GM23338 (cell line): ENCODE measurements around the gene TOMM6. TPM values are rescaled to one million over a fixed set of nuclear protein-coding genes. Genes with fewer than 3 reads are reported as not detected.

Source experiments
- ATAC-seq: fragments of 200-7000 bp; cut with Tn5 transposase; 3 replicates; pipeline ENCODE4 v1.9.1; 2020
- DNase-seq: peaks from one replicate; pipeline ENCODE4 v3.0.0-alpha.2; 2015; ENCODE audit warnings: low spot score
- H2AFZ ChIP-seq: fragments of 200-600 bp; sonication (generic); 2 replicates; pipeline ENCODE4 v1.8.0; 2016; ENCODE audit warnings: antibody characterized with exemption, mild to moderate bottlenecking, moderate library complexity
- H3F3A ChIP-seq: fragments of 200-600 bp; sonication (generic); replicated peaks from 2 replicates; pipeline ENCODE4 v1.8.0; 2017; ENCODE audit warnings: antibody characterized with exemption, mixed run types, low read depth
- H3K27ac ChIP-seq: fragments of 200-600 bp; sonication (generic); 2 replicates; pipeline ENCODE4 v1.6.1; 2016; ENCODE audit warnings: low read depth
- H3K27me3 ChIP-seq: fragments of 200-600 bp; sonication (generic); 2 replicates; pipeline ENCODE4 v1.8.0; 2016; ENCODE audit warnings: mild to moderate bottlenecking, mixed run types, moderate library complexity; ENCODE audit not compliant: insufficient read depth
- H3K36me3 ChIP-seq: fragments of 200-600 bp; sonication (generic); 2 replicates; pipeline ENCODE4 v1.8.0; 2016; ENCODE audit warnings: mild to moderate bottlenecking; ENCODE audit not compliant: insufficient read depth
- H3K4me1 ChIP-seq: fragments of 200-600 bp; sonication (generic); 2 replicates; pipeline ENCODE4 v1.8.0; 2016; ENCODE audit warnings: mild to moderate bottlenecking, moderate library complexity; ENCODE audit not compliant: insufficient read depth
- H3K4me2 ChIP-seq: fragments of 200-600 bp; sonication (generic); 2 replicates; pipeline ENCODE4 v1.7.1; 2017; ENCODE audit warnings: mixed run types
- H3K4me3 ChIP-seq: fragments of 200-600 bp; sonication (generic); 2 replicates; pipeline ENCODE4 v1.6.1; 2016; ENCODE audit warnings: mixed run types
- H3K79me2 ChIP-seq: fragments of 200-600 bp; sonication (generic); replicated peaks from 2 replicates; pipeline ENCODE4 v1.8.0; 2017; ENCODE audit warnings: mild to moderate bottlenecking; ENCODE audit not compliant: insufficient read depth
- H3K9me2 ChIP-seq: fragments of 200-600 bp; sonication (generic); 2 replicates; pipeline ENCODE4 v1.8.0; 2017; ENCODE audit not compliant: insufficient read depth
- H4K20me1 ChIP-seq: fragments of 200-600 bp; sonication (generic); replicated peaks from 2 replicates; pipeline ENCODE4 v1.8.0; 2017; ENCODE audit warnings: mild to moderate bottlenecking; ENCODE audit not compliant: insufficient read depth
- H3K27ac Mint-ChIP-seq: 2 replicates; pipeline ENCODE4 v1.8.0; 2020; ENCODE audit warnings: inconsistent platforms, mild to moderate bottlenecking, moderate library complexity, mixed read lengths
- H3K27me3 Mint-ChIP-seq: 3 replicates; pipeline ENCODE4 v1.8.0; 2022; ENCODE audit warnings: low read depth, mild to moderate bottlenecking, moderate library complexity, mixed read lengths, inconsistent platforms; ENCODE audit not compliant: insufficient read depth, poor library complexity
- H3K36me3 Mint-ChIP-seq: 3 replicates; pipeline ENCODE4 v1.8.0; 2021; ENCODE audit warnings: low read depth, mild to moderate bottlenecking, inconsistent platforms, moderate library complexity, mixed read lengths
- H3K4me1 Mint-ChIP-seq: 3 replicates; pipeline ENCODE4 v1.8.0; 2020; ENCODE audit warnings: mild to moderate bottlenecking, inconsistent platforms, mixed read lengths
- H3K4me3 Mint-ChIP-seq: 3 replicates; pipeline ENCODE4 v1.8.0; 2021; ENCODE audit warnings: moderate library complexity, mild to moderate bottlenecking, inconsistent platforms, mixed read lengths
- H3K9me3 Mint-ChIP-seq: 3 replicates; pipeline ENCODE4 v1.8.0; 2020; ENCODE audit warnings: moderate library complexity, mild to moderate bottlenecking, inconsistent platforms, mixed read lengths
- CREB1 ChIP-seq: fragments of 250-450 bp; sonication (Bioruptor Pico); IDR thresholded peaks from 2 replicates; pipeline ENCODE4 v1.5.0; 2020; ENCODE audit warnings: low read depth, mild to moderate bottlenecking, moderate library complexity
- EZH2phosphoT487 ChIP-seq: fragments of 200-600 bp; sonication (generic); IDR thresholded peaks from one replicate; pipeline ENCODE4 v1.8.1; 2018; ENCODE audit warnings: antibody characterized with exemption; ENCODE audit not compliant: unreplicated experiment
- JUNB ChIP-seq: IDR thresholded peaks from one replicate; pipeline ENCODE4 v1.6.1; 2016; ENCODE audit warnings: antibody characterized with exemption; ENCODE audit not compliant: unreplicated experiment
- NANOG ChIP-seq: IDR thresholded peaks from 2 replicates; pipeline ENCODE4 v1.6.1; 2016; ENCODE audit warnings: antibody characterized with exemption, borderline replicate concordance
- POLR2AphosphoS5 ChIP-seq: IDR thresholded peaks from 2 replicates; pipeline ENCODE4 v1.6.1; 2016; ENCODE audit warnings: antibody characterized with exemption, low read depth
- STAT1 ChIP-seq: IDR thresholded peaks from one replicate; pipeline ENCODE4 v1.6.1; 2016; ENCODE audit warnings: antibody characterized with exemption; ENCODE audit not compliant: unreplicated experiment
- ZNF331 ChIP-seq: fragments of 250-450 bp; sonication (Bioruptor Pico); IDR thresholded peaks from 2 replicates; pipeline ENCODE4 v1.5.0; 2020; ENCODE audit warnings: low read depth, mild to moderate bottlenecking, moderate library complexity
- polyA plus RNA-seq: library from polyadenylated mRNA; unstranded; fragments of >200 nt; fragmentation: Nextera tagmentation; extraction: Ambion mirVana; gene quantifications from 2 replicates; pipeline ENCODE4 v1.2.1, GENCODE V29; 2016
- total RNA-seq: library from RNA; depleted of rRNA; stranded (reverse); fragments of >200 nt; shearing (Covaris generic); gene quantifications from 2 replicates; pipeline ENCODE4 v1.2.3, GENCODE V29; 2014
- TF ChIP-seq, protein P1 (sequence below): fragments of 250-450 bp; sonication (Bioruptor Pico); IDR thresholded peaks from 2 replicates; pipeline ENCODE4 v1.5.0; 2020; ENCODE audit warnings: mild to moderate bottlenecking, moderate library complexity
- TF ChIP-seq, protein P2 (sequence below), 2 experiments: fragments of 200-600 bp in 1 of 2; sonication (generic) in 1 of 2; conservative IDR thresholded peaks; 2 replicates each; pipeline versions ENCODE4 v1.5.1 to v1.6.1; 2016 to 2017; ENCODE audit warnings: antibody characterized with exemption in 2 of 2, low read depth in 2 of 2, mild to moderate bottlenecking in 2 of 2, moderate library complexity in 1 of 2
- TF ChIP-seq, protein P3 (sequence below): IDR thresholded peaks from one replicate; pipeline ENCODE4 v1.6.1; 2018; ENCODE audit warnings: antibody characterized with exemption; ENCODE audit not compliant: unreplicated experiment

TOMM6 gene
- total and polyA plus RNA-seq, 2 experiments from 2014 or later: 195 to 372 TPM

DNA sequence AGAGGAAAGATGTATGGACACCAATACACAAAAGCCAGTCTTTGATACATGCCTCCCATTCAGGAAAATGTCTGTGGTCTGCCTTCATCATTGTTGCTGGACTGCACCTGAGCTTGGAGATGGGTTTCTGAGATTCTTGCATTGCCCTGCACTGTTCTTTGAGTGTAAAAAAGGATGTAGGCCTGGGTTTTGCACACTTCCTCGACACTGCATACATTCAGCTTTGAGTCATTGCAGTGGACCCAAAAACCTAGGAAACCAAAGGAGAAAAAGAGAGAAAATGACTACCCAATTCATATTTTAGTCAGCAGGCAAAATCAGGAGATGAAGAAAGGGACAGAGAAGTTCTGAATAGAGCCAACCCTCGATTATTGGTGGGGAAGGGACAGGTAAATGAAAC lies 9.0 kb downstream of the TOMM6 start (continued):
- TF ChIP-seq, protein P1, sequence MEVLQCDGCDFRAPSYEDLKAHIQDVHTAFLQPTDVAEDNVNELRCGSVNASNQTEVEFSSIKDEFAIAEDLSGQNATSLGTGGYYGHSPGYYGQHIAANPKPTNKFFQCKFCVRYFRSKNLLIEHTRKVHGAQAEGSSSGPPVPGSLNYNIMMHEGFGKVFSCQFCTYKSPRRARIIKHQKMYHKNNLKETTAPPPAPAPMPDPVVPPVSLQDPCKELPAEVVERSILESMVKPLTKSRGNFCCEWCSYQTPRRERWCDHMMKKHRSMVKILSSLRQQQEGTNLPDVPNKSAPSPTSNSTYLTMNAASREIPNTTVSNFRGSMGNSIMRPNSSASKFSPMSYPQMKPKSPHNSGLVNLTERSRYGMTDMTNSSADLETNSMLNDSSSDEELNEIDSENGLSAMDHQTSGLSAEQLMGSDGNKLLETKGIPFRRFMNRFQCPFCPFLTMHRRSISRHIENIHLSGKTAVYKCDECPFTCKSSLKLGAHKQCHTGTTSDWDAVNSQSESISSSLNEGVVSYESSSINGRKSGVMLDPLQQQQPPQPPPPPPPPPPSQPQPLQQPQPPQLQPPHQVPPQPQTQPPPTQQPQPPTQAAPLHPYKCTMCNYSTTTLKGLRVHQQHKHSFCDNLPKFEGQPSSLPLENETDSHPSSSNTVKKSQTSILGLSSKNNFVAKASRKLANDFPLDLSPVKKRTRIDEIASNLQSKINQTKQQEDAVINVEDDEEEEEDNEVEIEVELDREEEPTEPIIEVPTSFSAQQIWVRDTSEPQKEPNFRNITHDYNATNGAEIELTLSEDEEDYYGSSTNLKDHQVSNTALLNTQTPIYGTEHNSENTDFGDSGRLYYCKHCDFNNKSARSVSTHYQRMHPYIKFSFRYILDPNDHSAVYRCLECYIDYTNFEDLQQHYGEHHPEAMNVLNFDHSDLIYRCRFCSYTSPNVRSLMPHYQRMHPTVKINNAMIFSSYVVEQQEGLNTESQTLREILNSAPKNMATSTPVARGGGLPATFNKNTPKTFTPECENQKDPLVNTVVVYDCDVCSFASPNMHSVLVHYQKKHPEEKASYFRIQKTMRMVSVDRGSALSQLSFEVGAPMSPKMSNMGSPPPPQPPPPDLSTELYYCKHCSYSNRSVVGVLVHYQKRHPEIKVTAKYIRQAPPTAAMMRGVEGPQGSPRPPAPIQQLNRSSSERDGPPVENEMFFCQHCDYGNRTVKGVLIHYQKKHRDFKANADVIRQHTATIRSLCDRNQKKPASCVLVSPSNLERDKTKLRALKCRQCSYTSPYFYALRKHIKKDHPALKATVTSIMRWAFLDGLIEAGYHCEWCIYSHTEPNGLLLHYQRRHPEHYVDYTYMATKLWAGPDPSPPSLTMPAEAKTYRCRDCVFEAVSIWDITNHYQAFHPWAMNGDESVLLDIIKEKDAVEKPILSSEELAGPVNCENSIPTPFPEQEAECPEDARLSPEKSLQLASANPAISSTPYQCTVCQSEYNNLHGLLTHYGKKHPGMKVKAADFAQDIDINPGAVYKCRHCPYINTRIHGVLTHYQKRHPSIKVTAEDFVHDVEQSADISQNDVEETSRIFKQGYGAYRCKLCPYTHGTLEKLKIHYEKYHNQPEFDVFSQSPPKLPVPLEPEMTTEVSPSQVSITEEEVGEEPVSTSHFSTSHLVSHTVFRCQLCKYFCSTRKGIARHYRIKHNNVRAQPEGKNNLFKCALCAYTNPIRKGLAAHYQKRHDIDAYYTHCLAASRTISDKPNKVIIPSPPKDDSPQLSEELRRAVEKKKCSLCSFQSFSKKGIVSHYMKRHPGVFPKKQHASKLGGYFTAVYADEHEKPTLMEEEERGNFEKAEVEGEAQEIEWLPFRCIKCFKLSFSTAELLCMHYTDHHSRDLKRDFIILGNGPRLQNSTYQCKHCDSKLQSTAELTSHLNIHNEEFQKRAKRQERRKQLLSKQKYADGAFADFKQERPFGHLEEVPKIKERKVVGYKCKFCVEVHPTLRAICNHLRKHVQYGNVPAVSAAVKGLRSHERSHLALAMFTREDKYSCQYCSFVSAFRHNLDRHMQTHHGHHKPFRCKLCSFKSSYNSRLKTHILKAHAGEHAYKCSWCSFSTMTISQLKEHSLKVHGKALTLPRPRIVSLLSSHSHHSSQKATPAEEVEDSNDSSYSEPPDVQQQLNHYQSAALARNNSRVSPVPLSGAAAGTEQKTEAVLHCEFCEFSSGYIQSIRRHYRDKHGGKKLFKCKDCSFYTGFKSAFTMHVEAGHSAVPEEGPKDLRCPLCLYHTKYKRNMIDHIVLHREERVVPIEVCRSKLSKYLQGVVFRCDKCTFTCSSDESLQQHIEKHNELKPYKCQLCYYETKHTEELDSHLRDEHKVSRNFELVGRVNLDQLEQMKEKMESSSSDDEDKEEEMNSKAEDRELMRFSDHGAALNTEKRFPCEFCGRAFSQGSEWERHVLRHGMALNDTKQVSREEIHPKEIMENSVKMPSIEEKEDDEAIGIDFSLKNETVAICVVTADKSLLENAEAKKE (CRISPR knock-in tag): no peak
- no peak for TF ChIP-seq EZH2phosphoT487

DNA sequence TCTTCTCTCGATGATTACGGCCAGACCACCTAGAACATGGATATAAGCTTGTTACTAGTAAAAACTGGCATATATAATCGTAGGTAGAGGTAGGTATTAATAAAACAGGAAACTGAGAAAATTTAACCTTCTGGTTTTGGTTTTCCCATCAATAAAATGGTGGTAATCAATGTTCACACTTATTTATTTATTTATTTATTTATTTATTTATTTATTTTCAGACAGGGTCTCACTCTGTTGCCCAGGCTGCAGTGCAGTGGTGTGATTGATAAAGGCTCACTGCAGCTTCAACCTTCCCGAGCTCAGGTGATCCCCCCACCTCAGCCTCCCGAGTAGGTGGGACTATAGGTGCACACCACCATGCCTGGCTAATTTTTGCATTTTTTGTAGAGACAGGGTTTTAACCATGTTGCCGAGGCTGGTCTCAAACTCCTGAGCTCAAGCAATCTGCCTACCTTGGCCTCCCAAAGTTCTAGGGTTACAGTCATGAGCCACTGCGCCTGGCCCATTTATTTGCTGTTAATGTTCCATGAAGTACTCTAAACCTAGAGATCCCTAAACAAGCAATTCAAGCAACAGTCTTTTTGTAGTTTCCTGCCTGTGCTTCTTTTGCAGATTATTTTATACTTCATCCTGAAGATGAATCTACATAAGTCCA lies 11.5 kb downstream of the TOMM6 start:
- no peak overlapping the region for H3K27ac ChIP-seq
- DNase-seq: no peak
- H3K27ac Mint-ChIP-seq: no peak overlapping the region
- H3K9me2 ChIP-seq: no peaks in the 10 kb centered on the region
- no peaks in the 10 kb centered on the region for H3K4me1 ChIP-seq
- no peaks in the 10 kb centered on the region for H3F3A ChIP-seq
- peaks cover 10% of the 10 kb centered on the region for H3K36me3 Mint-ChIP-seq
- no peak overlapping the region for H3K4me2 ChIP-seq
- no peaks in the 10 kb centered on the region for H3K4me1 Mint-ChIP-seq
- ATAC-seq: no peak
- no peaks in the 10 kb centered on the region; the same call in 1 of the 2 replicates for H3K27me3 ChIP-seq
- peaks cover 3% of the 10 kb centered on the region for H3K27me3 Mint-ChIP-seq
- no peaks in the 10 kb centered on the region; the same call in 1 of the 2 replicates for H4K20me1 ChIP-seq
- H3K9me3 Mint-ChIP-seq: no peaks in the 10 kb centered on the region; the same call in 2 of the 3 replicates
- H3K4me3 Mint-ChIP-seq: no peak overlapping the region
- H2AFZ ChIP-seq: no peak overlapping the region
- H3K4me3 ChIP-seq: no peak overlapping the region
- H3K36me3 ChIP-seq: no peaks in the 10 kb centered on the region
- no peaks in the 10 kb centered on the region for H3K79me2 ChIP-seq
- TF ChIP-seq NANOG (no peak), POLR2AphosphoS5 (no peak), STAT1 (no peak), ZNF331 (no peak), JUNB (no peak), EZH2phosphoT487 (no peak), CREB1 (CRISPR knock-in tag) (no peak)
- TF ChIP-seq, protein P2, sequence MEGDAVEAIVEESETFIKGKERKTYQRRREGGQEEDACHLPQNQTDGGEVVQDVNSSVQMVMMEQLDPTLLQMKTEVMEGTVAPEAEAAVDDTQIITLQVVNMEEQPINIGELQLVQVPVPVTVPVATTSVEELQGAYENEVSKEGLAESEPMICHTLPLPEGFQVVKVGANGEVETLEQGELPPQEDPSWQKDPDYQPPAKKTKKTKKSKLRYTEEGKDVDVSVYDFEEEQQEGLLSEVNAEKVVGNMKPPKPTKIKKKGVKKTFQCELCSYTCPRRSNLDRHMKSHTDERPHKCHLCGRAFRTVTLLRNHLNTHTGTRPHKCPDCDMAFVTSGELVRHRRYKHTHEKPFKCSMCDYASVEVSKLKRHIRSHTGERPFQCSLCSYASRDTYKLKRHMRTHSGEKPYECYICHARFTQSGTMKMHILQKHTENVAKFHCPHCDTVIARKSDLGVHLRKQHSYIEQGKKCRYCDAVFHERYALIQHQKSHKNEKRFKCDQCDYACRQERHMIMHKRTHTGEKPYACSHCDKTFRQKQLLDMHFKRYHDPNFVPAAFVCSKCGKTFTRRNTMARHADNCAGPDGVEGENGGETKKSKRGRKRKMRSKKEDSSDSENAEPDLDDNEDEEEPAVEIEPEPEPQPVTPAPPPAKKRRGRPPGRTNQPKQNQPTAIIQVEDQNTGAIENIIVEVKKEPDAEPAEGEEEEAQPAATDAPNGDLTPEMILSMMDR (conservative IDR thresholded peaks at IDR 0.05; ENCODE audit: low read depth in 2 of 2): no peak
- TF ChIP-seq, protein P3, sequence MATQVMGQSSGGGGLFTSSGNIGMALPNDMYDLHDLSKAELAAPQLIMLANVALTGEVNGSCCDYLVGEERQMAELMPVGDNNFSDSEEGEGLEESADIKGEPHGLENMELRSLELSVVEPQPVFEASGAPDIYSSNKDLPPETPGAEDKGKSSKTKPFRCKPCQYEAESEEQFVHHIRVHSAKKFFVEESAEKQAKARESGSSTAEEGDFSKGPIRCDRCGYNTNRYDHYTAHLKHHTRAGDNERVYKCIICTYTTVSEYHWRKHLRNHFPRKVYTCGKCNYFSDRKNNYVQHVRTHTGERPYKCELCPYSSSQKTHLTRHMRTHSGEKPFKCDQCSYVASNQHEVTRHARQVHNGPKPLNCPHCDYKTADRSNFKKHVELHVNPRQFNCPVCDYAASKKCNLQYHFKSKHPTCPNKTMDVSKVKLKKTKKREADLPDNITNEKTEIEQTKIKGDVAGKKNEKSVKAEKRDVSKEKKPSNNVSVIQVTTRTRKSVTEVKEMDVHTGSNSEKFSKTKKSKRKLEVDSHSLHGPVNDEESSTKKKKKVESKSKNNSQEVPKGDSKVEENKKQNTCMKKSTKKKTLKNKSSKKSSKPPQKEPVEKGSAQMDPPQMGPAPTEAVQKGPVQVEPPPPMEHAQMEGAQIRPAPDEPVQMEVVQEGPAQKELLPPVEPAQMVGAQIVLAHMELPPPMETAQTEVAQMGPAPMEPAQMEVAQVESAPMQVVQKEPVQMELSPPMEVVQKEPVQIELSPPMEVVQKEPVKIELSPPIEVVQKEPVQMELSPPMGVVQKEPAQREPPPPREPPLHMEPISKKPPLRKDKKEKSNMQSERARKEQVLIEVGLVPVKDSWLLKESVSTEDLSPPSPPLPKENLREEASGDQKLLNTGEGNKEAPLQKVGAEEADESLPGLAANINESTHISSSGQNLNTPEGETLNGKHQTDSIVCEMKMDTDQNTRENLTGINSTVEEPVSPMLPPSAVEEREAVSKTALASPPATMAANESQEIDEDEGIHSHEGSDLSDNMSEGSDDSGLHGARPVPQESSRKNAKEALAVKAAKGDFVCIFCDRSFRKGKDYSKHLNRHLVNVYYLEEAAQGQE: no peak
